Activated T-cell treated with anti-CD3 and anti-CD28 coated beads for 1 hour (primary cell): Measurements from ENCODE around the gene ZBTB16.

ENCODE experiments used
- DNase-seq: peaks from one replicate; pipeline ENCODE4 v3.0.0-alpha.2; 2020; ENCODE audit warnings: low read depth

The ZBTB16 gene

GRCh38 chr11:114130629-114131277 lies 71.2 kb downstream of the ZBTB16 start:
- no peak for DNase-seq

- DNase-seq, result no peak
These were observed 72.0 kb downstream of the ZBTB16 start for GRCh38 chr11:114131461-114131864.

GRCh38 chr11:114132417-114132816 lies 72.9 kb downstream of the ZBTB16 start:
- DNase-seq, result no peak

GRCh38 chr11:114132944-114133394 lies 73.5 kb downstream of the ZBTB16 start:
- DNase-seq, result no peak

- no peak for DNase-seq
These were observed 74.2 kb downstream of the ZBTB16 start for GRCh38 chr11:114133548-114134329.

GRCh38 chr11:114134870-114135269 lies 75.4 kb downstream of the ZBTB16 start:
- no peak for DNase-seq

GRCh38 chr11:114135737-114136151 lies 76.2 kb downstream of the ZBTB16 start:
- DNase-seq, result no peak

GRCh38 chr11:114136686-114137640 lies 77.5 kb downstream of the ZBTB16 start:
- DNase-seq, result no peak

GRCh38 chr11:114137838-114138237 lies 78.3 kb downstream of the ZBTB16 start:
- DNase-seq, result no peak

GRCh38 chr11:114138411-114138810 lies 78.9 kb downstream of the ZBTB16 start:
- DNase-seq, result no peak

GRCh38 chr11:114140826-114141225 lies 81.3 kb downstream of the ZBTB16 start:
- DNase-seq, result no peak

- DNase-seq, result no peak
These were observed 82.5 kb downstream of the ZBTB16 start for GRCh38 chr11:114141863-114142580.

GRCh38 chr11:114142707-114143106 lies 83.2 kb downstream of the ZBTB16 start:
- DNase-seq, result no peak

GRCh38 chr11:114145166-114145775 lies 85.8 kb downstream of the ZBTB16 start:
- no peak for DNase-seq

- no peak for DNase-seq
These were observed 88.0 kb downstream of the ZBTB16 start for GRCh38 chr11:114147375-114148012.

GRCh38 chr11:114148013-114148382 lies 88.5 kb downstream of the ZBTB16 start:
- no peak for DNase-seq

- DNase-seq, result no peak
These were observed 90.3 kb downstream of the ZBTB16 start for GRCh38 chr11:114149689-114150407.

GRCh38 chr11:114150671-114151070 lies 91.2 kb downstream of the ZBTB16 start:
- DNase-seq, result no peak

- DNase-seq, result no peak
These were observed 92.1 kb downstream of the ZBTB16 start for GRCh38 chr11:114151631-114152030.

- DNase-seq, result no peak
These were observed 92.7 kb downstream of the ZBTB16 start for GRCh38 chr11:114152162-114152561.
